Natural killer cell (primary cell): ENCODE data around the gene CAMTA1. TPM values are rescaled to one million over a fixed set of nuclear protein-coding genes. Genes with fewer than 3 reads are reported as not detected.

Experiments
- ATAC-seq, 3 donors: fragments of 150-1000 bp in 2 of 3; fragments of 200-7000 bp in 1 of 3; cut with Tn5 transposase; 1 replicate in 1 of 3; 2 replicates in 2 of 3; pipeline ENCODE4 v1.10.0; 2021; ENCODE audit warnings: mild to moderate bottlenecking in 2 of 3, moderate library complexity in 2 of 3
- DNase-seq, 2 donors: peaks; one replicate each; pipeline versions ENCODE4 v3.0.0 to v3.0.0-alpha.2; 2013 to 2021; ENCODE audit warnings: mixed read lengths in 1 of 2
- H3K27ac ChIP-seq: one replicate; pipeline ENCODE4 v1.5.1; 2013; ENCODE audit warnings: mild to moderate bottlenecking, low read length
- H3K27me3 ChIP-seq: one replicate; pipeline ENCODE4 v1.6.1; 2013; ENCODE audit warnings: low read length; ENCODE audit not compliant: control insufficient read depth, insufficient read depth
- H3K36me3 ChIP-seq: one replicate; pipeline ENCODE4 v1.6.1; 2013; ENCODE audit warnings: low read length; ENCODE audit not compliant: control insufficient read depth, insufficient read depth
- H3K4me1 ChIP-seq: one replicate; pipeline ENCODE4 v1.6.1; 2013; ENCODE audit warnings: low read length; ENCODE audit not compliant: control insufficient read depth, insufficient read depth
- H3K4me3 ChIP-seq: one replicate; pipeline ENCODE4 v1.5.1; 2013; ENCODE audit warnings: low read length
- H3K9me3 ChIP-seq: one replicate; pipeline ENCODE4 v1.6.1; 2013; ENCODE audit warnings: low read length; ENCODE audit not compliant: control insufficient read depth, insufficient read depth
- H3K27ac Mint-ChIP-seq, 2 donors: one replicate each; pipeline ENCODE4 v1.8.0; 2022; ENCODE audit warnings: mild to moderate bottlenecking in 2 of 2, mixed read lengths in 2 of 2, moderate library complexity in 1 of 2
- H3K27me3 Mint-ChIP-seq, 2 donors: one replicate each; pipeline ENCODE4 v1.8.0; 2022; ENCODE audit warnings: low read depth in 2 of 2, mixed read lengths in 2 of 2
- H3K36me3 Mint-ChIP-seq: one replicate; pipeline ENCODE4 v1.8.0; 2022; ENCODE audit warnings: mixed read lengths
- H3K4me1 Mint-ChIP-seq, 2 donors: one replicate each; pipeline ENCODE4 v1.8.0; 2022; ENCODE audit warnings: mixed read lengths in 2 of 2
- H3K4me3 Mint-ChIP-seq: one replicate; pipeline ENCODE4 v1.8.0; 2022; ENCODE audit warnings: mild to moderate bottlenecking, moderate library complexity, mixed read lengths
- H3K9me3 Mint-ChIP-seq, 2 donors: one replicate each; pipeline ENCODE4 v1.8.0; 2022; ENCODE audit warnings: mixed read lengths in 2 of 2
- WGBS: methylation state at CpG from one replicate; pipeline ENCODE4 v1.1.7; 2013; ENCODE audit warnings: missing lambda C conversion rate; ENCODE audit not compliant: insufficient coverage; 5-methylcytosine and 5-hydroxymethylcytosine counted together
- intact Hi-C: fragments of 100-400 bp; cut with micrococcal nuclease; formaldehyde crosslinking; loops from one replicate; pipeline ENCODE4 v1.14.2; 2022
- total RNA-seq, 4 donors: library from RNA; stranded (reverse); fragments of 120-200 nt in 1 of 4; gene quantifications; one replicate each; pipeline versions ENCODE4 v1.2.3 to v1.2.4, GENCODE V29; 2013 to 2022
- TF ChIP-seq, protein P1 (sequence below): fragments of 200-600 bp; IDR thresholded peaks from one replicate; pipeline ENCODE4 v1.8.0; 2022; ENCODE audit warnings: antibody characterized with exemption

The CAMTA1 gene
- total RNA-seq, 3 donors from 2014 or later (not counting 1 experiment from before 2014, with no cell fraction given), result 40.6 to 53.3 (median 44.9) TPM

DNA sequence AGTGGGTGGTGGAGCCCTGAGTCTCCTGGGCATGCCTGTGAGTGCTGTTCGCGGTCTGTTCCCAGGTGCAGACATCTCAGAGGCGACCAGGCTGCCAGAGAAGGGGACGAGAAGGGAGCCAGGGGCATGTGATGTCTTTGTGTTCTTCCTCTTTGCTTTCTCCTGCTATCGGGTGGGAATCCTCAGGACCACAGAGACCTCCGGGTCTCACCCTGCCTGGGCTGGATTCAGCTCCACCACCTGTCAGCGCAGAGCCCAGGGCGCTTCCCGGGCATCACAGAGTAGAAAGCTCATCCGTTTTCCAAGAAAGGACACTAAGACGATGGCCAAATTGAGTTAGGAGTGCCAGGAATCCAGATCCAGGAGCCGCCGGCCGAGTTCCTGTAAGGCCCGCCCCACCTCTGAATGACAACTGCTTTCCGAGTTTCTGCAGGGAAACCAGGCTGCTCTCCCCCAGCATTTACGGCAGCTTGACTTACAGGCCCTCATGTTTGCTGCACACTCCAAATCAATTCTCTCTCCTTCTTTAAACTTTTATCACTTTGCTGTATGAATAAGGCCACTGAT is 130.8 kb downstream of the CAMTA1 start:
- peaks cover 0 to 3% of the 10 kb centered on the region in 2 donors for H3K9me3 Mint-ChIP-seq
- H3K36me3 ChIP-seq, result no peaks in the 10 kb centered on the region
- no peaks in the 10 kb centered on the region for H3K27me3 ChIP-seq
- H3K4me1 Mint-ChIP-seq, result peaks cover 0 to 6% of the 10 kb centered on the region in 2 donors
- H3K27ac Mint-ChIP-seq, result no peak overlapping the region
- TF ChIP-seq, protein P1, sequence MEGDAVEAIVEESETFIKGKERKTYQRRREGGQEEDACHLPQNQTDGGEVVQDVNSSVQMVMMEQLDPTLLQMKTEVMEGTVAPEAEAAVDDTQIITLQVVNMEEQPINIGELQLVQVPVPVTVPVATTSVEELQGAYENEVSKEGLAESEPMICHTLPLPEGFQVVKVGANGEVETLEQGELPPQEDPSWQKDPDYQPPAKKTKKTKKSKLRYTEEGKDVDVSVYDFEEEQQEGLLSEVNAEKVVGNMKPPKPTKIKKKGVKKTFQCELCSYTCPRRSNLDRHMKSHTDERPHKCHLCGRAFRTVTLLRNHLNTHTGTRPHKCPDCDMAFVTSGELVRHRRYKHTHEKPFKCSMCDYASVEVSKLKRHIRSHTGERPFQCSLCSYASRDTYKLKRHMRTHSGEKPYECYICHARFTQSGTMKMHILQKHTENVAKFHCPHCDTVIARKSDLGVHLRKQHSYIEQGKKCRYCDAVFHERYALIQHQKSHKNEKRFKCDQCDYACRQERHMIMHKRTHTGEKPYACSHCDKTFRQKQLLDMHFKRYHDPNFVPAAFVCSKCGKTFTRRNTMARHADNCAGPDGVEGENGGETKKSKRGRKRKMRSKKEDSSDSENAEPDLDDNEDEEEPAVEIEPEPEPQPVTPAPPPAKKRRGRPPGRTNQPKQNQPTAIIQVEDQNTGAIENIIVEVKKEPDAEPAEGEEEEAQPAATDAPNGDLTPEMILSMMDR, result no peak
- H3K27ac ChIP-seq, result no peak overlapping the region
- DNase-seq, result no peak
- 86% methylated on average over 17 of the region's 17 CpGs for WGBS
- H3K4me1 ChIP-seq, result peaks cover 24% of the 10 kb centered on the region
- no peaks in the 10 kb centered on the region for H3K9me3 ChIP-seq
- H3K36me3 Mint-ChIP-seq, result no peaks in the 10 kb centered on the region
- H3K27me3 Mint-ChIP-seq, result peaks cover 12 to 15% of the 10 kb centered on the region in 2 donors
- intact Hi-C loops, result no loop called here
- no peak for ATAC-seq
- no peak overlapping the region for H3K4me3 Mint-ChIP-seq
- no peak overlapping the region for H3K4me3 ChIP-seq

DNA sequence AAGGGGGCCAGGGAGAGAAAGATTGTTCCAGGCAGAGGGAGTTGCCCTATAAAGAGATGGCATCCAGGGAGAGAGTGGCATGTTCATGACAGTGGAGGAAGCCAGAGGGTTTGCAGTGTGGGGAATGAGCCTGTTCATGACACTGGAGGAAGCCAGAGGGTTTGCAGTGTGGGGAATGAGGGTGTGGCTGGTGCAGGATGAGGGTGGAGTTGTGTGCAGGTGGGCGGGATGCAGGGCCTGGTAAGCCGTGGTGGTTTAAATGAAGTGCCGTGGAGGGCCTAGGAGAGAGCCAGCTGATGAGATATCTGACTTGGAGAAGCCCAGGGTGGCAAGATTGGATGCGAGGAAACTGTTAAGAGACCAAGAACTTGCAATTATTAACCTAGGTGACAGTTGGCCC is 131.8 kb downstream of the CAMTA1 start:
- no peaks in the 10 kb centered on the region for H3K36me3 Mint-ChIP-seq
- WGBS, result 69% methylated on average over 4 of the region's 4 CpGs
- no peak overlapping the region for H3K27ac Mint-ChIP-seq
- intact Hi-C loops, result no loop called here
- H3K9me3 Mint-ChIP-seq, result peaks cover 0 to 3% of the 10 kb centered on the region in 2 donors
- H3K27me3 Mint-ChIP-seq, result peaks cover 12% of the 10 kb centered on the region in 2 donors
- Histone ChIP-seq H3K27me3 (no peaks in the 10 kb centered on the region), H3K4me1 (peaks cover 24% of the 10 kb centered on the region), H3K4me3 (no peak overlapping the region), H3K27ac (no peak overlapping the region), H3K9me3 (no peaks in the 10 kb centered on the region), H3K36me3 (no peaks in the 10 kb centered on the region)
- DNase-seq (no peak), ATAC-seq (no peak)
- H3K4me1 Mint-ChIP-seq, result peaks cover 0 to 6% of the 10 kb centered on the region in 2 donors
- H3K4me3 Mint-ChIP-seq, result no peak overlapping the region
- TF ChIP-seq, protein P1, result no peak

- Histone ChIP-seq H3K9me3 (no peaks in the 10 kb centered on the region), H3K4me3 (no peak overlapping the region), H3K36me3 (no peaks in the 10 kb centered on the region), H3K4me1 (peaks cover 25% of the 10 kb centered on the region), H3K27me3 (no peaks in the 10 kb centered on the region), H3K27ac (peak overlapping the region; percentile 62)
- TF ChIP-seq, protein P1, result no peak
- 65% methylated on average over 13 of the region's 13 CpGs for WGBS
- Mint-ChIP-seq H3K4me3 (no peak overlapping the region), H3K9me3 (peaks cover 0 to 3% of the 10 kb centered on the region in 2 donors), H3K36me3 (no peaks in the 10 kb centered on the region), H3K4me1 (peaks cover 0 to 6% of the 10 kb centered on the region in 2 donors), H3K27ac (no peak overlapping the region), H3K27me3 (peaks cover 12% of the 10 kb centered on the region in 2 donors)
- intact Hi-C loops, result no loop called here
- ATAC-seq (no peak), DNase-seq (no peak)
Measured at GRCh38 chr1:6918186-6918924, 133.1 kb downstream of the CAMTA1 start.
